ENCODE data around the gene PFDN4. TPM values are rescaled to one million over a fixed set of nuclear protein-coding genes. Genes with fewer than 3 reads are reported as not detected.
A peak's percentile ranks its signal among the peaks of the same experiment; 100 is the strongest.

Gene PFDN4
- total and polyA plus RNA-seq, 4 donors: 19.8 to 120 (median 45.4) TPM

GRCh38 chr20:54195483-54196472 is 12.1 kb upstream of the PFDN4 start:
- Histone ChIP-seq H3K4me1 (ENCODE audit: control insufficient read depth in 1 of 2, insufficient read depth in 2 of 2, low read length in 2 of 2) (no peaks in the 10 kb centered on the region), H3K9me3 (ENCODE audit: control insufficient read depth, low read length) (no peaks in the 10 kb centered on the region), H3K4me3 (ENCODE audit: low read length in 2 of 2) (no peak overlapping the region), H3K36me3 (ENCODE audit: control insufficient read depth in 1 of 2, insufficient read depth in 2 of 2, low read length in 1 of 2) (no peaks in the 10 kb centered on the region), H3K27me3 (ENCODE audit: control insufficient read depth in 1 of 2, insufficient read depth in 2 of 2, low read length in 1 of 2) (no peaks in the 10 kb centered on the region), H3K27ac (ENCODE audit: low read depth in 1 of 2, low read length in 2 of 2) (no peak overlapping the region)
- intact Hi-C loops (cut with DNase I): loop anchor here in 1 of 2 donors (10.0 kb wide), 1 partner anchor 621 kb away; no protein-coding TSS in a partner anchor
- DNase-seq (no peak), ATAC-seq (ENCODE audit: low FRiP score) (no peak)
- 73 to 78% methylated on average over 13 of the region's 13 CpGs for WGBS, 2 donors

- 78 to 82% methylated on average over 13 of the region's 13 CpGs for WGBS, 2 donors
- Histone ChIP-seq H3K9me3 (ENCODE audit: control insufficient read depth, low read length) (no peaks in the 10 kb centered on the region), H3K36me3 (ENCODE audit: control insufficient read depth in 1 of 2, insufficient read depth in 2 of 2, low read length in 1 of 2) (no peaks in the 10 kb centered on the region), H3K4me3 (ENCODE audit: low read length in 2 of 2) (no peak overlapping the region), H3K27ac (ENCODE audit: low read depth in 1 of 2, low read length in 2 of 2) (no peak overlapping the region), H3K27me3 (ENCODE audit: control insufficient read depth in 1 of 2, insufficient read depth in 2 of 2, low read length in 1 of 2) (no peaks in the 10 kb centered on the region), H3K4me1 (ENCODE audit: control insufficient read depth in 1 of 2, insufficient read depth in 2 of 2, low read length in 2 of 2) (no peaks in the 10 kb centered on the region)
- DNase-seq (no peak), ATAC-seq (ENCODE audit: low FRiP score) (no peak)
- intact Hi-C loops (cut with DNase I): loop anchor here (2.0 to 10.0 kb wide), 3 partner anchors 95 to 623 kb away; no protein-coding TSS in a partner anchor
These were observed 10.0 kb upstream of the PFDN4 start for GRCh38 chr20:54197621-54198604.

GRCh38 chr20:54199283-54199682 is 8.6 kb upstream of the PFDN4 start:
- Histone ChIP-seq H3K4me3 (ENCODE audit: low read length in 2 of 2) (no peak overlapping the region), H3K4me1 (ENCODE audit: control insufficient read depth in 1 of 2, insufficient read depth in 2 of 2, low read length in 2 of 2) (no peaks in the 10 kb centered on the region), H3K27me3 (ENCODE audit: control insufficient read depth in 1 of 2, insufficient read depth in 2 of 2, low read length in 1 of 2) (no peaks in the 10 kb centered on the region), H3K27ac (ENCODE audit: low read depth in 1 of 2, low read length in 2 of 2) (no peak overlapping the region), H3K36me3 (ENCODE audit: control insufficient read depth in 1 of 2, insufficient read depth in 2 of 2, low read length in 1 of 2) (no peaks in the 10 kb centered on the region), H3K9me3 (ENCODE audit: control insufficient read depth, low read length) (no peaks in the 10 kb centered on the region)
- DNase-seq (no peak), ATAC-seq (ENCODE audit: low FRiP score) (no peak)
- WGBS, 2 donors: 71 to 77% methylated on average over 6 of the region's 6 CpGs
- intact Hi-C loops (cut with DNase I): loop anchor here (2.0 to 10.0 kb wide), 3 partner anchors 96 to 624 kb away; no protein-coding TSS in a partner anchor

GRCh38 chr20:54199721-54200176 is 8.1 kb upstream of the PFDN4 start:
- peak; percentile 82 for ATAC-seq (ENCODE audit: low FRiP score)

GRCh38 chr20:54200487-54201267 is 7.2 kb upstream of the PFDN4 start:
- Histone ChIP-seq H3K36me3 (ENCODE audit: control insufficient read depth in 1 of 2, insufficient read depth in 2 of 2, low read length in 1 of 2) (no peaks in the 10 kb centered on the region), H3K4me1 (ENCODE audit: control insufficient read depth in 1 of 2, insufficient read depth in 2 of 2, low read length in 2 of 2) (no peaks in the 10 kb centered on the region), H3K9me3 (ENCODE audit: control insufficient read depth, low read length) (no peaks in the 10 kb centered on the region), H3K27me3 (ENCODE audit: control insufficient read depth in 1 of 2, insufficient read depth in 2 of 2, low read length in 1 of 2) (no peaks in the 10 kb centered on the region), H3K4me3 (ENCODE audit: low read length in 2 of 2) (no peak overlapping the region), H3K27ac (ENCODE audit: low read depth in 1 of 2, low read length in 2 of 2) (no peak overlapping the region)
- DNase-seq: no peak
- intact Hi-C loops (cut with DNase I): loop anchor here in 1 of 2 donors (10.0 kb wide), 1 partner anchor 626 kb away; no protein-coding TSS in a partner anchor
- ATAC-seq (ENCODE audit: low FRiP score): no peak
- WGBS, 2 donors: 64 to 75% methylated on average over 7 of the region's 7 CpGs

More at GRCh38 chr20:54199721-54200176, 8.1 kb upstream of the PFDN4 start:
- Histone ChIP-seq H3K4me1 (ENCODE audit: control insufficient read depth in 1 of 2, insufficient read depth in 2 of 2, low read length in 2 of 2) (no peaks in the 10 kb centered on the region), H3K27me3 (ENCODE audit: control insufficient read depth in 1 of 2, insufficient read depth in 2 of 2, low read length in 1 of 2) (no peaks in the 10 kb centered on the region), H3K27ac (ENCODE audit: low read depth in 1 of 2, low read length in 2 of 2) (no peak overlapping the region), H3K4me3 (ENCODE audit: low read length in 2 of 2) (no peak overlapping the region), H3K36me3 (ENCODE audit: control insufficient read depth in 1 of 2, insufficient read depth in 2 of 2, low read length in 1 of 2) (no peaks in the 10 kb centered on the region), H3K9me3 (ENCODE audit: control insufficient read depth, low read length) (no peaks in the 10 kb centered on the region)
- 16 to 20% methylated on average over 7 of the region's 7 CpGs for WGBS, 2 donors
- intact Hi-C loops (cut with DNase I): loop anchor here (2.0 to 10.0 kb wide), 3 partner anchors 97 to 625 kb away; no protein-coding TSS in a partner anchor
- DNase-seq: peak; percentile 77 to 87

- H3K27me3 ChIP-seq (ENCODE audit: control insufficient read depth in 1 of 2, insufficient read depth in 2 of 2, low read length in 1 of 2): no peaks in the 10 kb centered on the region
- H3K27ac ChIP-seq (ENCODE audit: low read depth in 1 of 2, low read length in 2 of 2): no peak overlapping the region
- WGBS, 2 donors: 75 to 87% methylated on average over 4 of the region's 4 CpGs
- ATAC-seq (ENCODE audit: low FRiP score) (no peak), DNase-seq (no peak)
- no peaks in the 10 kb centered on the region for H3K9me3 ChIP-seq (ENCODE audit: control insufficient read depth, low read length)
- intact Hi-C loops (cut with DNase I): loop anchor here in 1 of 2 donors (10.0 kb wide), 1 partner anchor 627 kb away; no protein-coding TSS in a partner anchor
- H3K4me1 ChIP-seq (ENCODE audit: control insufficient read depth in 1 of 2, insufficient read depth in 2 of 2, low read length in 2 of 2): no peaks in the 10 kb centered on the region
- H3K4me3 ChIP-seq (ENCODE audit: low read length in 2 of 2): no peak overlapping the region
- no peaks in the 10 kb centered on the region for H3K36me3 ChIP-seq (ENCODE audit: control insufficient read depth in 1 of 2, insufficient read depth in 2 of 2, low read length in 1 of 2)
These were observed 6.5 kb upstream of the PFDN4 start for GRCh38 chr20:54201268-54201846.

GRCh38 chr20:54203281-54203680 is 4.6 kb upstream of the PFDN4 start:
- Histone ChIP-seq H3K36me3 (ENCODE audit: control insufficient read depth in 1 of 2, insufficient read depth in 2 of 2, low read length in 1 of 2) (no peaks in the 10 kb centered on the region), H3K4me3 (ENCODE audit: low read length in 2 of 2) (no peak overlapping the region), H3K27me3 (ENCODE audit: control insufficient read depth in 1 of 2, insufficient read depth in 2 of 2, low read length in 1 of 2) (no peaks in the 10 kb centered on the region), H3K27ac (ENCODE audit: low read depth in 1 of 2, low read length in 2 of 2) (no peak overlapping the region), H3K9me3 (ENCODE audit: control insufficient read depth, low read length) (no peaks in the 10 kb centered on the region), H3K4me1 (ENCODE audit: control insufficient read depth in 1 of 2, insufficient read depth in 2 of 2, low read length in 2 of 2) (no peaks in the 10 kb centered on the region)
- 75 to 88% methylated on average over 5 of the region's 5 CpGs for WGBS, 2 donors
- no peak for ATAC-seq (ENCODE audit: low FRiP score)
- DNase-seq: no peak
- intact Hi-C loops (cut with DNase I): loop anchor here in 1 of 2 donors (10.0 kb wide), 1 partner anchor 628 kb away; no protein-coding TSS in a partner anchor
